RWPE1 (cell line): ENCODE results near the gene KCNQ1.

Source experiments
- CTCF ChIA-PET: fragments of 350-600 bp; sonication (Branson Sonifier 250); formaldehyde crosslinking; extraction: SDS; loops from one replicate; lab custom pipeline; 2021; lab: Yijun Ruan, JAX
- POLR2A ChIA-PET: fragments of 400-600 bp; formaldehyde crosslinking; extraction: SDS; loops from one replicate; lab custom pipeline; 2020; ENCODE audit warnings: antibody characterized with exemption; ENCODE audit not compliant: low non-redundant PET; lab: Yijun Ruan, JAX
- DNase-seq: peaks from one replicate; pipeline ENCODE4 v3.0.0; 2012; ENCODE audit warnings: low spot score
- H3K27ac ChIP-seq: fragments of 450-650 bp; 2 replicates; pipeline ENCODE4 v1.5.1; 2017
- TF ChIP-seq, protein P1 (sequence below): fragments of 450-650 bp; conservative IDR thresholded peaks from 2 replicates; pipeline ENCODE4 v1.5.1; 2017; ENCODE audit warnings: low read depth, mild to moderate bottlenecking

Gene KCNQ1

DNA sequence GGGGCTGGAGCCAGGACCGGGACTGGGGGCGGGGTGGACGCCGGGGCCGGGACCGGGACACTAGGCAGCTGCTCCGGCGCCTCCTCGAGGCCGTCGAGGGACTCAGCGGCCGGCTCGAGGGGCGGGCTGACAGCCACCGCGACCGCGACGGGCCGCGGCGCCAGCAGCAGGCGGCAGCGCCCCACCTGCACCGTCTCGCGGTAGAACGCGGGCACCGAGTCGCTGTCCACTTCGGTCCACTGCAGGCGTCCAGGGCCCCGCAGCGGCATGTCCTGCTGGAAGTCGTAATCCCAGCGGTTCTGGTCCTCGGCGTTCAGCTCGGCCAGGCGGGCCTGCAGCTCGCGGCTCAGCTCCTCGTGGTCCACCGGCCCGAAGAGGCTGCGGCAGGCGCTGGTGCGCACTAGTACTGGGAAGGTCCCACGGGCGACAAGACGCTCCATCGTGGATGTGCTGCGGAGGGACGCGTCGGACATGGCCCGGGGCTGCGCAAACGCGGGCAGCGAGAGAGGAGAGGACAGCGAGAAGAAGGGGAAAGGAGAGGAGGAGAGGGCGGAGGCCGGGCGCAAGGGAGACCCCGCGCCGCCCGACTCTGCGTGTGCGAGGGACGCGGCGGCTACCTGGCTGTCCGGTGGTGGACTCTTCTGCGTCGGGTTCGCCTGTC is 440.3 kb downstream of the KCNQ1 start:
- peak overlapping the region; percentile 67 for H3K27ac ChIP-seq
- TF ChIP-seq, protein P1, sequence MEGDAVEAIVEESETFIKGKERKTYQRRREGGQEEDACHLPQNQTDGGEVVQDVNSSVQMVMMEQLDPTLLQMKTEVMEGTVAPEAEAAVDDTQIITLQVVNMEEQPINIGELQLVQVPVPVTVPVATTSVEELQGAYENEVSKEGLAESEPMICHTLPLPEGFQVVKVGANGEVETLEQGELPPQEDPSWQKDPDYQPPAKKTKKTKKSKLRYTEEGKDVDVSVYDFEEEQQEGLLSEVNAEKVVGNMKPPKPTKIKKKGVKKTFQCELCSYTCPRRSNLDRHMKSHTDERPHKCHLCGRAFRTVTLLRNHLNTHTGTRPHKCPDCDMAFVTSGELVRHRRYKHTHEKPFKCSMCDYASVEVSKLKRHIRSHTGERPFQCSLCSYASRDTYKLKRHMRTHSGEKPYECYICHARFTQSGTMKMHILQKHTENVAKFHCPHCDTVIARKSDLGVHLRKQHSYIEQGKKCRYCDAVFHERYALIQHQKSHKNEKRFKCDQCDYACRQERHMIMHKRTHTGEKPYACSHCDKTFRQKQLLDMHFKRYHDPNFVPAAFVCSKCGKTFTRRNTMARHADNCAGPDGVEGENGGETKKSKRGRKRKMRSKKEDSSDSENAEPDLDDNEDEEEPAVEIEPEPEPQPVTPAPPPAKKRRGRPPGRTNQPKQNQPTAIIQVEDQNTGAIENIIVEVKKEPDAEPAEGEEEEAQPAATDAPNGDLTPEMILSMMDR: peak; percentile 63
- ChIA-PET POLR2A (interaction anchor here (0.8 kb wide), 1 partner anchor 48 kb away, joined by 3 read pairs; no protein-coding TSS in a partner anchor), CTCF (interaction anchor here (0.6 to 12.4 kb wide), 7 partner anchors 12 to 1123 kb away, joined by 3 to 324 read pairs (median 4); partner anchors contain the start of gene PHLDA2)
- DNase-seq: no peak

DNA sequence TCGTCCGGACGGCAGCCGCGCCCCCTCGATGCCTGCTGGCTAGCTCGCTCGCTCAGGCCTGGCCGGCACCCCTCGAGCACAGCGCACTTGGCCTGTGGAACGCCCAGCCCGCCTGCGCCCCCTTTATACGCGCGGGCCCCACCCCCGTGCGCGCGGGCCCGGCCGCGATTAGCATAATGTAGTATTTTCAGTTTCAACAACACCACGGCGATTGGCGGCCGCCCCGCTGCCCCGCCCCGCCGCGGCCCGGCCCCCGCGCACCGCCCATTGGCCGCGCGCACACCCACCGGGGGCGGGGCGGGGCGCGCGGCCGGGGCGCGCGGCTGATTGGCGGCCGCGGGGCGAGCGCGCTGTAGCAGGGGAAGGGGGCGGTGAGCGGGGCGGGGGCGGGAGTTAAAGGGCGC is 440.9 kb downstream of the KCNQ1 start, which contains the start of gene CDKN1C:
Gene CDKN1C (minus strand): TSS at position 98 of the 404 bp plus-strand sequence. CDS start 319 bp downstream, outside the sequence.
- H3K27ac ChIP-seq: peak within 1 kb of the TSS; percentile 67
- DNase-seq: peak; percentile 89
- TF ChIP-seq, protein P1: no peak
- ChIA-PET CTCF (interaction anchor here (0.6 to 12.4 kb wide), 5 partner anchors 11 to 581 kb away, joined by 3 to 324 read pairs (median 4); partner anchors contain the start of gene PHLDA2), POLR2A (interaction anchor here (0.8 kb wide), 1 partner anchor 48 kb away, joined by 3 read pairs; no protein-coding TSS in a partner anchor)

DNA sequence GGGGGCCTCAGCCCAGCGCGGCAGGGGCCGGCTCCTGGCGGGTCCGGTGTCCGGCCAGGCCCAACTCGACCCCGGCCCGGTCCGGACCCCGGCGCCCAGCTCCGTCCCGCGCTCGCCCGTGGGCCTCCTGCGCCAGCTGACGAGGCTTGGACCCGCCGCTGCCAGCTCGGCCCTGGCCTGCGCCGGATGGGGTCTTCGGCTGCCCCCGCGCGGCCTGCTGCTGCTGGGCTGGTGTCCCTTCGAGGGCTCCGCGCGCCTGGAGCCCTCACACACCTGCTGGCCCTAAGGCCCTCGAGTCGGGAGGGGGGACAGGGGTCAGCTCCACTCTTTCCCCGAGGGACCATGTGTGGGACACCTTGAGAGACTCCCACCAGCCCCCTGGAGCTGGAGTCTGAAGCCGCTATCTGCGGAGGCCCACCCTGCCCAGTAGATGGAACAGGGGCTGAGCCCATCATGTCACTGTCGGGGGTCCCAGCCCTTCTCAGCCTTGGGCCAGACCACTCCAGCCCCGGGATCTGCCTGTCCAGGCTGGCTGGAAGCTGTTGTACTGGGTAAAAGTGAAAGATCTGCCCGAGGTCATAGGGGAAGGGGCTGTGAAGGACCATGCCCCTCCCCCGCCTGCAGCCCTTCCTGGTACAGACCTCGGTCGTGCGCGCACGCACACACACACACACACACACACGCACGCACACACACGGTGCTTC is 441.5 kb downstream of the KCNQ1 start:
- CTCF ChIA-PET: interaction anchor here (0.6 to 12.4 kb wide), 2 partner anchors 219 to 353 kb away, joined by 3 to 324 read pairs; no protein-coding TSS in a partner anchor
- DNase-seq: no peak
- TF ChIP-seq, protein P1: no peak

DNA sequence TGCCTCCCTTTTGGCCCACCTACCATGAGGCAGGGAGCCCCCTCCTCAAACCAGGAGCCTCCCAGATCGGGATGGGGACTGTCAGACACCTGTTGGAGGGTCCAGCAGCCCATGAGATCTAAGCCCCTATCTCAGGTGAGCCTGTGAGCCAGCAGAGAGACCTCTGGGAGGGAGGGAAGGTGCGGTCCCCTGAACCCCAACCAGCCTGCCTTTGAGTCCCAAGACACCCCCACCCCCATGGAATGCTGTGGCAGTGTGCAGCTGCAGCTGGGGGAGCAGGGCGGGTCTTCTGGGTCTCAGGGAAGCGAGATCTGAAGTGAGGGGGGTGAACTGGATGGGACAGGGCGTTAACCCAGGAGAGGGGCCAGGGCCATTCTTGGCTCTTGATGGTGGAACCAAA is 442.1 kb downstream of the KCNQ1 start:
- ChIA-PET CTCF (interaction anchor here (0.5 to 12.4 kb wide), 5 partner anchors 9 to 354 kb away, joined by 3 to 324 read pairs (median 6); partner anchors contain the start of gene PHLDA2), POLR2A (no interaction called here)
- TF ChIP-seq, protein P1: no peak
- H3K27ac ChIP-seq: peak overlapping the region; percentile 94
- no peak for DNase-seq

More for the DNA sequence above, 441.5 kb downstream of the KCNQ1 start:
- POLR2A ChIA-PET: no interaction called here
- H3K27ac ChIP-seq: peak overlapping the region; percentile 67

DNA sequence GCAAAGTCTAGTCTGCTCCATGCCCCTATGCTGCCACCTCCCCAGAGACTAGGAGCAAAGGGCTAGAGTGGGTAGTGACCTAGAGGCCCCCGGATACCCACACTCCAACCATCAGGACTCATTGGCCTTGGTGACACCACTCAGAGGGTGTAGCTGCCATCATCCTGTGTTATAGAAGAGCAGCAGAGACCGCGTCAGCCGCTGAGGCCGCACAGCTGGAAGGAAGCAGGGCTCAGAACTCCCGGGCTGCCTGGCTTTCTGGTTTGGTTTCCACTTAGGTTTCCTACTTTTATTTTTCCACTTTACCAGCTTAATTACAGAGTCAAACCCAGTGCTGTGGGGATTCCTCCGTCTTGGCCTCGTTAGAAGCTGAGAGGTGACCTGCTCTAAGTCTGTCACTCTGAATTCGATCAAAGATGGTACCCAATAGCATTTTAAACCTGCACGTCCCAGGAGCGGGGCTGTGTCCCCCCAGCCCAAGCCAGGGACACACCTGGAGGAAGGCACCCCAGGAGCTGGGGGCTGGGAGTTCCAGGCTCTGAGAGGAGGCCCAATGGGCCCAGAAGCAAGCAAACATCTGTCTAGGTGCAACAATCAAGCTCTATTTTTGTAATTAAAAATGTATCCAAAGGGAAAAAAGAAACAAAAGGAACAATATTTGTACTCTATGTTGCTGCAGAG is 442.8 kb downstream of the KCNQ1 start:
- TF ChIP-seq, protein P1: no peak
- ChIA-PET POLR2A (interaction anchor here (0.9 kb wide), 1 partner anchor 354 kb away, joined by 3 read pairs; no protein-coding TSS in a partner anchor), CTCF (interaction anchor here (0.6 to 12.4 kb wide), 18 partner anchors 9 to 462 kb away, joined by 3 to 324 read pairs (median 4); partner anchors contain the start of gene PHLDA2)
- DNase-seq: no peak
- H3K27ac ChIP-seq: peak overlapping the region; percentile 94
